OCI-M1 (cell line): ENCODE results near the gene TSPEAR.
"Not testable (repeated sequence)": the region's sequence is repeated elsewhere in the genome, so short reads cannot be mapped to it uniquely, and the experiment has no call there.

Experiments used
- DNase-seq: peaks from one replicate; lab custom pipeline; 2025; lab: John Stamatoyannopoulos, UW

The TSPEAR gene

GRCh38 chr21:44627181-44627822, 84.1 kb downstream of the TSPEAR start:
- not testable (repeated sequence) for DNase-seq

- DNase-seq, result no peak
Measured at GRCh38 chr21:44626673-44627143, 84.7 kb downstream of the TSPEAR start, which contains the start of gene KRTAP10-9. Gene KRTAP10-9 (plus strand): TSS chr21:44627093. CDS start chr21:44627172, 79 bp downstream.

GRCh38 chr21:44626262-44626661, 85.1 kb downstream of the TSPEAR start:
- DNase-seq, result no peak

- no peak for DNase-seq
Measured at GRCh38 chr21:44625756-44626155, 85.6 kb downstream of the TSPEAR start.

- DNase-seq, result no peak
Measured at GRCh38 chr21:44623575-44623974, 87.8 kb downstream of the TSPEAR start.

- DNase-seq, result no peak
Measured at GRCh38 chr21:44619886-44620285, 91.5 kb downstream of the TSPEAR start.

- no peak for DNase-seq
Measured at GRCh38 chr21:44618909-44619308, 92.5 kb downstream of the TSPEAR start.

- peak; percentile 52 for DNase-seq
Measured at GRCh38 chr21:44618504-44618903, 92.9 kb downstream of the TSPEAR start.

- no peak for DNase-seq
Measured at GRCh38 chr21:44617071-44617501, 94.3 kb downstream of the TSPEAR start.

- DNase-seq, result no peak
Measured at GRCh38 chr21:44616591-44616926, 94.8 kb downstream of the TSPEAR start.

- DNase-seq, result no peak
Measured at GRCh38 chr21:44615911-44616590, 95.3 kb downstream of the TSPEAR start.

- no peak for DNase-seq
Measured at GRCh38 chr21:44615466-44615865, 95.9 kb downstream of the TSPEAR start.

- no peak for DNase-seq
Measured at GRCh38 chr21:44614961-44615391, 96.4 kb downstream of the TSPEAR start.

GRCh38 chr21:44614161-44614631, 97.2 kb downstream of the TSPEAR start:
- no peak for DNase-seq

- DNase-seq, result no peak
Measured at GRCh38 chr21:44613386-44614155, 97.8 kb downstream of the TSPEAR start.

GRCh38 chr21:44612669-44613229, 98.6 kb downstream of the TSPEAR start:
- no peak for DNase-seq

- DNase-seq, result no peak
Measured at GRCh38 chr21:44612029-44612486, 99.3 kb downstream of the TSPEAR start, which contains the start of gene KRTAP10-8. Gene KRTAP10-8 (plus strand): TSS chr21:44612079. CDS start chr21:44612101, 22 bp downstream.

GRCh38 chr21:44611551-44611950, 99.8 kb downstream of the TSPEAR start:
- DNase-seq, result no peak

- DNase-seq, result not testable (repeated sequence)
Measured at GRCh38 chr21:44610157-44610843, 101.1 kb downstream of the TSPEAR start.

- no peak for DNase-seq
Measured at GRCh38 chr21:44609193-44609592, 102.2 kb downstream of the TSPEAR start.

- no peak for DNase-seq
Measured at GRCh38 chr21:44606495-44606894, 104.9 kb downstream of the TSPEAR start.
